Stimulated activated CD4-positive, alpha-beta T cell treated with anti-CD3 and anti-CD28 coated beads, Interleukin-2, amount 100 ng/mL, for 4 hours (primary cell): ENCODE data around the gene SRR.
"Not testable (repeated sequence)": the region's sequence is repeated elsewhere in the genome, so short reads cannot be mapped to it uniquely, and the experiment has no call there.

Source experiments
- DNase-seq: peaks from one replicate; pipeline ENCODE4 v3.0.0-alpha.2; 2020; ENCODE audit warnings: low read depth

The SRR gene, protein sequence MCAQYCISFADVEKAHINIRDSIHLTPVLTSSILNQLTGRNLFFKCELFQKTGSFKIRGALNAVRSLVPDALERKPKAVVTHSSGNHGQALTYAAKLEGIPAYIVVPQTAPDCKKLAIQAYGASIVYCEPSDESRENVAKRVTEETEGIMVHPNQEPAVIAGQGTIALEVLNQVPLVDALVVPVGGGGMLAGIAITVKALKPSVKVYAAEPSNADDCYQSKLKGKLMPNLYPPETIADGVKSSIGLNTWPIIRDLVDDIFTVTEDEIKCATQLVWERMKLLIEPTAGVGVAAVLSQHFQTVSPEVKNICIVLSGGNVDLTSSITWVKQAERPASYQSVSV

GRCh38 chr17:2303204-2304188 is at the start of gene SRR, which contains the start of gene SMG6:
Gene SRR, plus strand, starts transcription at chr17:2303950. Its CDS starts 11,611 bp downstream, at chr17:2315561.
Gene SMG6, minus strand, starts transcription at chr17:2303785. Its CDS starts 65 bp downstream, at chr17:2303720.
- DNase-seq: peak; percentile 93

DNA sequence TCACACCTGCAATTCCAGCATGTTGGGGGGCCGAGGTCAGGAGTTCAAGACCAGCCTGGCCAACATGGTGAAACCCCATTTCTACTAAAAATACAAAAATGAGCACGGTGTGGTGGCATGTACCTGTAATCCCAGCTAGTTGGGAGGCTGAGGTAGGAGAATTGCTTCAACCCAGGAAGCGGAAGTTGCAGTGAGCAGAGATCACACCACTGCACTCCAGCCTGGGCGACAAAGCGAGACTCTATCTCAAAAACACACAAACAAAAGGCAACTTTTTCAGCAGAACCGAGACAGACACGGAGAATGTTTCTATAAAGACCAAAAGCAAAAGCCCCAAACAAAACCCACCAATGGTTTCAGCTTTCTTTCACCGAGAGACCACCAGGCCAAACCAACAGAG is 44.9 kb upstream of the SRR start:
- DNase-seq: not testable (repeated sequence)

DNA sequence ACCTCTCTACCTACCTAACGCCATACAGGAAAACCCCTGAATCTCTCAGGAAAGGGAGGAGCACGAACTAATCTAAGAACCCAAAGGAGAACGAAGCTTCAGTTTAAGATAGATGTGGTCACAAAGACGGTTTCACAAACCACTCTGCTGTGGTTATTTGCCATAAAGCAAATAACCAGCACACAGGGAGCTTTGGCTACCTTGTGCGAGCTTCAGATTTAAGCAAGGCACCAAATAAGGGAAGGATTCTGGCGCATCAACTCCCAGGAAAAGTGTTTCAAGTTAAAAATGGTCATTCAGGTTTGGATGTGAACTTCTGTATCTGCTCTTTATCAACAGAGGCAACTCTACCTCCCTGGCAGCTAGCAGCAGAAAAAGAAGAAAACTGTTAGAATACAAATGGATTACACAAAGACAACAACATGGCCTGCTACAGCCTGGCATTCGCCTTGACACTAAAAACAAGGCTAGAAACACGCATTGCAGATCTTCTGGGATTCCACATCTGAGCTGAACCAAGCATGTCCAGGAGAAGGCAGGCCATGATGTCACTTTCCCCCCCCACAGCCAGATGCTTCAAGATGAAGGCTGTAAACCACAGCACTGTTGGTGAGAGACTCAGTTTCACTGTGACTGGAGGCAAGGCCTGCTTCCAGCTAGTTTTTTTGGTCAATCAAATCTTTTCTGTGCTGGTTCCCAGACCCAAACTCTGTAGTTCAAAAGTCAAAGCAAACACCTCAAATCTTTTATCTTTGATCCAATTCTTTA is 43.8 kb upstream of the SRR start:
- peak; percentile 50 for DNase-seq

- no peak for DNase-seq
These were observed 41.6 kb upstream of the SRR start for GRCh38 chr17:2262135-2262587.

DNA sequence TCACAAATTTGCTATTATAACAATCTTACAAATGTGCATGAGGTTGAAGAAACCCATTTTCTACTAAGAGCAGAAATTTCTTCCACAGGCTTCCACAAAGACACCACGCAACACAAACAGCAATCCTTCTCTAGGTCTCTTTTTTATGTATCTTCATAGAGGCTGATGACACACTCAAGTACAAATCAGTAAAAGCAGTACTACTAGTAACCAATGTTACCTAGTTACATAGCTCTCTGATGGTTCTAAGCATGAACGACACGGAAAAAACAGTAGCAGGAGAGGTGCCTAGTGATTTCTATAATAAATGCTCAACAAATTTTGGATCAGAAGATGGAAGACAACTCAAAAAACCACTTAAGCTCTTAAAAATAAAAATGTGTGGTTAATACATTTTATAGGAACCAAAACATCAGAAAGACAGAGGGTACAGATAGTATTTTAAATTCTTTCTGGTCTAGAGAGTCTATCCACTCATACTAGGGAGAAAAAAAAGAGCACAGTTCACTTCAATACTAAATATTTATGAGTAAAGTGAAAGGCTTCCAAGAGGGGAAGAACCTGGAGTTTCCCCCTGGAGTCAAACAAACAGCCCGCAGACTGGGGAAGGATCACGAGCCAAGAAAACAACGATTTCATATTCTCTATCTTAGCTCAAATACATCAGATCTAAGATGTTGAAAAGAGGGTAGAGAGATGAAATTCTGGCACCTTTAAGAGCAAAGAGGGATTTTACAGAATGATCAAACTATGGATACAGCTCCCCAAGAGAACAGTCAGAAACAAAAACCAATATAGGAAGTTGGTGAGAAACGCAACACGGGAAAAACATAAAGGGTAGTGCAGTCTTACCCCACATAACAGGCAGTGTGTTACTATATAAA is 40.3 kb upstream of the SRR start:
- no peak for DNase-seq

GRCh38 chr17:2264067-2264860 is 39.5 kb upstream of the SRR start:
- DNase-seq: no peak

DNA sequence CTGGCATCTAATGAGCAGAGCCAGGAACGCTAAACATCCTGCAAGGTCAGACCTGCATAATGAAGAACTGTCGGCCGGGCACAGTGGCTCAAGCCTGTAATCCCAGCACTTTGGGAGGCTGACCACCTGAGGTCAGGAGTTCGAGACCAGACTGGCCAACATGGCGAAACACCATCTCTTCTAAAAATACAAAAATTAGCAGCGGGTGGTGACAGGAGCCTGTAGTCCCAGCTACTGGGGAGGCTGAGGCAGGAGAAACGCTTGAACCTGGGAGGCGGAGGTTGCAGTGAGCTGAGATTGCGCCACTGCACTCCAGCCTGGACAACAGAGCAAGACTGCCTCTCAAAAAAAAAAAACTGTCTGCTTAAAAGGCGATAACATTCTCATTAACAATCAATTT is 38.6 kb upstream of the SRR start:
- not testable (repeated sequence) for DNase-seq

DNA sequence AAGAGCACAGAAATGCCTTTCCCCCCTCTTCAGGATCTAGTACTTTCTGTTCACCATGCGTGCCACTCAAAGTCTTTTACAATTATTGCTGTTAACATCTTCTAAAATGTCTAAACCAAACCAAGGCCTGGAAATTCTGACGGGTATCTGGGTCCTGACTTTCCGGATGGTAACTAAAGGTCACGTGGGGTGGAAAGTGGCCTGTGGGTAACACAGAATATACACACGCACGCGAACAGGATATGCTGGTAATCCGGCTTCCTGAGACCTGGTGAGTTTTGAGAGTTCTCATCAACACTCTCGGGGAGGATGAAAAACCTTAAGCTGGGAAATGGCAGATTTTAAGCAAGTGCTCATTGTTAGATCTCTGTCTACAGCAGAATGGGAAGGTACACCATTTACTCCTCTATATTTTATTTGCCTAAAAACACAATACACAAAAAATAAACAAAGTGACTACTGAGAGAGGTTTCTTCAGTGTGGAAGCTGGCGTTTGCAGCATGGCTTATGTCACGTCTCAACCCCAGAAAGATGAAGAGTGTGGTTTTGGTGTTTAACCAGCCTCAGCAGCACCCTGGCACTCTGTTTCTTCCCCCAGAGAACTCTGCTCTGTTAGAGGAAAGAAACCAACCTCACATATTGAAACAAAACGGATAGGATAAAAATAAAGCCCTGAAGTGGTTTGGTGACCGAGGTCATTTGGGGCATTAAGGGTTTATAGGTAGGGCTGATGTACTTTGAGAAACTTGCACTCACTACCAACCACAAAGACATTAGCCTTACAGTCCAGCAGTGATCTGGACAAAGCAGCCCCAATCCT is 37.5 kb upstream of the SRR start:
- DNase-seq: peak; percentile 86

DNA sequence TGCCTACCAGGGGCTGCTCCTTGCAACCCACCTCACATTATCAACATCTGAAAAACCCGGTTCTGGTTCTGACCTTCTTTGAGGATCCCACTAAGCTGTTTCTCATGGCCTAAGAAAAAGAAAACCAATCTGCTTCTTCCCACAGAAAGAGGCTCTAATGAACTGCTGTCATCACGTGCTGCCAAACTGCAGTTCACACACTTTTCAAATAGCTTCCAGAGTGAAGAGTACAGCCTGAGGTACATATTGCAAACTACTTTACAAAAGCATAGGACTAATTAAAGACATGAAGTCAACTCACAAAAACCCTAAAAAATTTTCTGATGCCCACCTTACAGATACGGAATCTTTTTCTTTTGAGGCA is 36.9 kb upstream of the SRR start:
- no peak for DNase-seq

- DNase-seq: no peak
These were observed 36.4 kb upstream of the SRR start for GRCh38 chr17:2267354-2267753.

- DNase-seq: no peak
These were observed 31.6 kb upstream of the SRR start for GRCh38 chr17:2271985-2272702.

GRCh38 chr17:2274414-2274813 is 29.3 kb upstream of the SRR start:
- no peak for DNase-seq

- DNase-seq: no peak
These were observed 28.0 kb upstream of the SRR start for GRCh38 chr17:2275722-2276121.

DNA sequence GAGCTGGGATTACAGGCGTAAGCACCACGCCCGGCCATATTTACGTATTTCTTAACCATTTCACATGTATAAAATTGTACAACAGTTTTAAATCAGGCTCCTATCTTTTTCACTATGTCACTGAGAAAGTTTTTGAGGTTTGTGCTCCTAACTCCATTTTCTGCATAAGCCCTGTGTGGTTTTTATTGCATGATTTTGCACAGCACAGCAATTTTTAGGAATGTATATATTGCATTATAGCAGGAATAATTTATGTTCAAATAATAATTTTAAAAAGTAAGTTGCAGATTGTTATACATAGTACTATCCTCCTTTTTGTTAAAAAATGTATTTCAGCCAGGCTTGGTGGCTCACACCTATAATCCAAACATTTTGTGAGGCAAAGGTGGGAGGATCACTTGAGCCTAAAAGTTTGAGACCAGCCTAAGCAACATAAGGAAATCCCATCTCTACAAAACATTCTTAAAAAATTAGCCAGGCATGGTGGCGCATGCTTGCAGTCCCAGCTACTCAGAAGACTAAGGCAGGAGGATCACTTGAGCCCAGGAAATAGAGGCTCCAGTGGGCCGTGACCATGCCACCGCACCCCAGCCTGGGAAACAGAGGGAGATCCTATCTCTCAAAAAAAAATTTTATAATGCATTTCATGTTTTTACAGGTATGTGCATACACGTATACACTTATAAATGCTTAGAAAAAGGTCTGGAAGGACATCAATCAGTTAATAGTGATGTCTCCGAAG is 26.1 kb upstream of the SRR start:
- no peak for DNase-seq

GRCh38 chr17:2279707-2280106 is 24.0 kb upstream of the SRR start:
- no peak for DNase-seq

DNA sequence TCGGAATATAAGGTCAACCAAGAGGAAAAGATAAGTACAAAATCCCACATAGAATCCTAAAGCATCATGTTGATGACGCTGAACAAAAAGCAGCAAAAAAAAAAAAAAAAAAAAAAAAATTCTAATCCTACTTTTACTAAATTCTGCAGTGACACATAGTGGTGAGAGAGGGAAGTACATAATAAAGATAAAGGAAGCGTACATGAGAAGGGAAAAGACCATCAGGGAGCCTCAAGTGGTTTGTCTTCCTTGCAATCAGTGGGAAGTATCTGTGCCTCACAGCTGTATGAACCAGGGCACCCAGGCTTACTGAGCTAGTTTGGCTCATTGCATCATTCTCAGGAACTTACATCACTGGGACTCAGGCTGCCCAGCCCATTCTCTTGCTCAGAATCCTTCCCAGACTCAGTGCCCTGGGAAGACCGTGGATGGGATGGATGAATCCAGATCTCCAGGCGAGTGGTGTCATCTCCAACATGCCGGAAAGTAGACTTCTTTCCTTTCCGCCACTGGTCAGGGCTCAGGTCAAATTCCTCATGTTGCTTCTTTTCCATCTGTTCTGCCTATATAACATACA is 21.4 kb upstream of the SRR start:
- no peak for DNase-seq

DNA sequence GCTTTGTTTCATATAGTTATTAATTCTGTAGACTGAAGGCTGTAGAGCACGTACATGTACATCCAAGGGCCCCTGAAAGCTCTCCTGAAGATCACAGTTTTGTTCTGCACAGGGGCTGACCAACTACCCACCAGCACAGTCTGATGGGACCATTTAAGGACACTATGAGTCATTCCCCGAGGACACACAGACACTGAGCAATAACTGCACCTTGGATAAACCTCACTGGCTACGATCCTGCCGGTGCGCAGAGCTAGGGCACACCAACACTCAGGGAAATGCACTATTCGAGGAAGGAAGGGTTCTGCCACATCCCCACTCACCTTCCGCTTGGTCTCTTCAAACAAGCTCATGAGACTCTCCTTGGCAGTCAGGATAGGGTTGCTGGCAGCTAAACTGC is 20.4 kb upstream of the SRR start:
- DNase-seq: no peak
